ENCODE data around the gene SLC37A1. TPM values are rescaled to one million over a fixed set of nuclear protein-coding genes. Genes with fewer than 3 reads are reported as not detected.
"Not testable (repeated sequence)": the region's sequence is repeated elsewhere in the genome, so short reads cannot be mapped to it uniquely, and the experiment has no call there.

SLC37A1 gene
- total RNA-seq (2014; rRNA removed; shearing (Covaris generic); ENCODE audit: low replicate concordance) = 2.1 and 5.0 TPM in 2 replicates

DNA sequence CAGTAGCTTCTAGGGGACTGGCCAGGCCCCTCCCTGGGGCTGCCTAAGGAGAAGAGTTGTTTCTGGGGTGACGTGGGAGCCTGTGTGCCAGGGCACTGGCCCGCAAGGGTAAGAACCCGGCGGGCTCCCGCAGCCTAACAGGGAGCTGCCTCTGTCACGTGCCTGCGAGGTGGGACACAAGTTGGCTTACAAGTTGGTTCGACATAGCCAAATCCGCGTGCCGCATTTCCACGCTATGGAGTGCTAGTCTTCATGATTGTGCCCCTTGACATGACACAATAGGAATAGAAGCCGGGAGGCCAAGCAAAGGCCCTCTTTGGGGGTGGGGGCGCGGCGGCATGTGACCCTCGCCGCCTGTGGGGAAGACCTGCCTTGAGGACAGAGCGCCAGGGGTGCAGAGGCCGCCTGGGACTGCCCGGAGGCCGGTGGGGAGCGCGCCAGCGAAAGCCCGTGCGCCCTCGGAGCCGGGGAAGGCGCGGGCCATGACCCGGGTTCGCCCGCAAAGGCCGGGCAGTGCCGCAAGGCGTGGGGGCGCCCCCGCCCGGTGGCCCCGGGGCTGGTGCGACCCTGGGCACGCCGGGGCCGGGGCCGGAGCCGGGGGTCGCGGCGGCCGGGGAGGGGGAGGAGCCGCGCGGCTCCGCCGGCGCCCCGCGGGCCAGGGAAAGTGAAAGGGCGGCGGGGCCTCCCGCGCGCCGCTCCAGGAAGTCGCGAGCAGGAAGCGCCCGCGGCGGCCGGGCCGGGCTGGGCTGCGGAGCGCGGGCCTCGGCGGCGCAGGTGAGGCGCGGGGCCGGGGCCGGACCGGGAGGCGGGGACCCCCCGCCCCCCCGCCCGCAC, at the start of gene SLC37A1:
SLC37A1 (plus strand) TSS at position 702 of the 834 bp plus-strand sequence. CDS start 4,603 bp downstream, outside the sequence.
- no peaks in the 10 kb centered on the region for H3K9me3 ChIP-seq
- H3K36me3 ChIP-seq = peaks cover under 1% of the 10 kb centered on the region
- peak within 1 kb of the TSS; percentile 69 for H3K4me3 ChIP-seq
- DNase-seq = peak; percentile 39
- H3K27me3 ChIP-seq = no peaks in the 10 kb centered on the region

- Histone ChIP-seq H3K36me3 (no peaks in the 10 kb centered on the region), H3K9me3 (no peaks in the 10 kb centered on the region), H3K27me3 (no peaks in the 10 kb centered on the region; the same call in 1 of the 2 replicates), H3K4me3 (no peak overlapping the region)
- DNase-seq = peak; percentile 58
Observed at GRCh38 chr21:42463861-42464515, 49.7 kb upstream of the SLC37A1 start.

GRCh38 chr21:42465008-42465802, 48.4 kb upstream of the SLC37A1 start:
- no peak for DNase-seq
- no peaks in the 10 kb centered on the region; the same call in 1 of the 2 replicates for H3K27me3 ChIP-seq

GRCh38 chr21:42465803-42466127, 47.9 kb upstream of the SLC37A1 start:
- H3K9me3 ChIP-seq = no peaks in the 10 kb centered on the region
- DNase-seq = no peak
- H3K4me3 ChIP-seq = no peak overlapping the region
- H3K36me3 ChIP-seq = no peaks in the 10 kb centered on the region
- no peaks in the 10 kb centered on the region; the same call in 1 of the 2 replicates for H3K27me3 ChIP-seq

More at GRCh38 chr21:42465008-42465802, 48.4 kb upstream of the SLC37A1 start:
- Histone ChIP-seq H3K4me3 (no peak overlapping the region), H3K36me3 (no peaks in the 10 kb centered on the region), H3K9me3 (no peaks in the 10 kb centered on the region)

GRCh38 chr21:42466700-42467099, 47.0 kb upstream of the SLC37A1 start:
- no peaks in the 10 kb centered on the region for H3K9me3 ChIP-seq
- DNase-seq = no peak
- H3K27me3 ChIP-seq = no peaks in the 10 kb centered on the region; the same call in 1 of the 2 replicates
- H3K4me3 ChIP-seq = no peak overlapping the region
- H3K36me3 ChIP-seq = no peaks in the 10 kb centered on the region

DNA sequence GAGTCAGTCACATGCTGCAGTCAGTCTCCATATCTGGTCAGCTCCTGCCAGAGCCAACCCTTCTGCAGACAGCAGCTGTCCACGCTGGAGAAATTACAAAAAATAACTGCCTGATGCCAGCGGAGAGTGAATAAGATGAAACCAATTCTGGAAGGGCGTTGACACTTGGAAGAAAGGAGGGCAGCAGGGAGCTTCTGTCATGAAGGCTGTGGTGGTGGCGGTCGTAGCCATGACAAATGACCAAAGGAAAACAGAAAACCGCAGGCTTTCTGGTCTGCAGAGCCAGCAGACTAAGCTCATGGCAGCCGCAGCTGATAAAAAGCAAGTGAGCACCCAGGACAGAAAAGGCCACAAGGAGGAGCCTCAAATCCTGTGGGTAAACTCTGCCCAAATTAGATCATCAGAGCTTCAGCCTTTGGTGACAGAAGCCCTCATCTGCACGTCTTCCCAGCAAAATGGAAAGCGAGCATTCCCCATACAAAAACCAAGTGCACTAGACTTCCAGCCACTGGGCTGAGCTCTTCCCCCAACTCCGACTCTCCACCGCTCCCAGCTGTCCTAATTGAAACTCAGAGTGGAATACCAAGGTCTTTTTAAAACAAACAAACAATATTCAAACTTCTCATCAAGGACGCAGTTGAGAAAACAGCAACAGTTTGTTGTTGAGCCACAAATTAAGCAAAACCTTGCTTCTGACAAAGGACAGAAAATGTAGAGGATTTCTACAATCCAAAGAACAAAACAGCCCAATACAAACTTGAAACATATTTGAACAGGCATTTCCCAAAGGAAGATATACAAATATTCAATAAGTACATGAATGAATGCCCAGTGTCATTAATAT, 46.3 kb upstream of the SLC37A1 start:
- peak; percentile 26 for DNase-seq
- Histone ChIP-seq H3K9me3 (no peaks in the 10 kb centered on the region), H3K27me3 (no peaks in the 10 kb centered on the region; the same call in 1 of the 2 replicates), H3K36me3 (no peaks in the 10 kb centered on the region), H3K4me3 (no peak overlapping the region)

GRCh38 chr21:42468491-42469131, 45.0 kb upstream of the SLC37A1 start:
- no peak for DNase-seq
- Histone ChIP-seq H3K36me3 (no peaks in the 10 kb centered on the region), H3K9me3 (no peaks in the 10 kb centered on the region), H3K4me3 (no peak overlapping the region), H3K27me3 (no peaks in the 10 kb centered on the region; the same call in 1 of the 2 replicates)

DNA sequence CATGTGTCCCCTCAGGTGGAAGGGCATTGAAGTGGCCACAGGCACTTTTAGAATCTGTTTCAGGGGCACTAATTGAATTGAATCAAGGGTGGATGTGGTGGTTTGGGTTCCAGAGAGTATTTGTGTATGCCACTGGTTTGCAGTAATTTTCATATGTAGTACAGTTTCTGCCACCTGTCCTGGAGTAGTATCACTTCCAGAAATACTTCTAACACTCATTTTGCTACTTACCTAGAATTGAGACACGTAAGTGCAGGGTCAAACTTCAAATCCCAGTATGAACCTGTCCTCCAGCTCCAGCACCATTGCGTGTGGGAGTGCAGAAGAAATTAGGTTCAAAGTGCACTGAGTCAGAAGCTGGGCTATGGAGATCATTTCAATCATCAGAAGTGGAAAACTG, 44.4 kb upstream of the SLC37A1 start:
- H3K36me3 ChIP-seq = no peaks in the 10 kb centered on the region
- no peak for DNase-seq

DNA sequence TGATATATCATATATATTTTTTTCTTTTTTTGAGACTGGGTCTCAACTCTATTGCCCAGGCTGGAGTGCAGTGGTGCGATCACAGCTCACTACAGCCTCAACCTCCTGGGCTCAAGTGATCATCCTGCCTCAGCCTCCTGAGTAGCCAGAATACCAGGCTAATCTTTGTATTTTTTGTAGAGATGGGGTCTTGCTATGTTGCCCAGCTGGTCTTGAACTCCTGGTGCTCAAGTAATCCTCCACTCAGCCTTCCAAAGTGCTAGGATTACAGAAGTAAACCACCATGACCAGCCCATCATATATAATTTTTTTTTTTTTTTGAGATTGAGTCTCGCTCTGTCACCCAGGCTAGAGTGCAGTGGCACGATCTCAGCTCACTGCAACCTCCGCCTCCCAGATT, 43.9 kb upstream of the SLC37A1 start:
- not testable (repeated sequence) for DNase-seq, H3K27me3 ChIP-seq, H3K4me3 ChIP-seq, H3K9me3 ChIP-seq, H3K36me3 ChIP-seq

More for the DNA sequence above, 44.4 kb upstream of the SLC37A1 start:
- H3K27me3 ChIP-seq = no peaks in the 10 kb centered on the region; the same call in 1 of the 2 replicates
- H3K9me3 ChIP-seq = no peaks in the 10 kb centered on the region
- H3K4me3 ChIP-seq = no peak overlapping the region

GRCh38 chr21:42471206-42471605, 42.4 kb upstream of the SLC37A1 start:
- no peaks in the 10 kb centered on the region for H3K36me3 ChIP-seq

GRCh38 chr21:42471716-42472330, 41.8 kb upstream of the SLC37A1 start:
- H3K36me3 ChIP-seq = no peaks in the 10 kb centered on the region

More at GRCh38 chr21:42471206-42471605, 42.4 kb upstream of the SLC37A1 start:
- H3K27me3 ChIP-seq = no peaks in the 10 kb centered on the region; the same call in 1 of the 2 replicates
- H3K4me3 ChIP-seq = no peak overlapping the region
- DNase-seq = no peak
- H3K9me3 ChIP-seq = no peaks in the 10 kb centered on the region

DNA sequence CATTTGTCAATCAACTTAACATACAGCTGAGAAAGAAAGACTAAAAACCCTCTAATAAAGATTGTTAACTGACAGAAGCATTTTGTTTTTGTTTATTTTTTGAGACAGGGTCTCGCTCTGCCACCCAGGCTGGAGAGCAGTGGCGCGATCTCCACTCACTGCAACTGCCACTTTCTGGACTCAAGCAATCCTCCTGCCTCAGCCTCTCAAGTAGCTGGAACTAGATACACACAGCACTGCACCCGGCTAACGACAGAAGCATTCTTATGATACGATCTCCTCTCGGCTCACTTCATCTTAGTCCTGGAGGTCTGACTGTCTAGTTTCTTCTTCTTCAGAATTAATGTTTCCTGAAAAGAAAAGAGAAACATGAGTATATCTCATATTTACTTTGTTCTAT, 41.1 kb upstream of the SLC37A1 start:
- DNase-seq = no peak
- no peak overlapping the region for H3K4me3 ChIP-seq
- no peaks in the 10 kb centered on the region for H3K36me3 ChIP-seq
- no peaks in the 10 kb centered on the region; the same call in 1 of the 2 replicates for H3K27me3 ChIP-seq
- H3K9me3 ChIP-seq = no peaks in the 10 kb centered on the region

More at GRCh38 chr21:42471716-42472330, 41.8 kb upstream of the SLC37A1 start:
- H3K9me3 ChIP-seq = no peaks in the 10 kb centered on the region
- H3K4me3 ChIP-seq = no peak overlapping the region
- no peak for DNase-seq
- H3K27me3 ChIP-seq = no peaks in the 10 kb centered on the region; the same call in 1 of the 2 replicates

- no peaks in the 10 kb centered on the region for H3K36me3 ChIP-seq
- H3K4me3 ChIP-seq = no peak overlapping the region
- DNase-seq = no peak
- peaks cover under 1% of the 10 kb centered on the region; the same call in 1 of the 2 replicates for H3K27me3 ChIP-seq
- H3K9me3 ChIP-seq = no peaks in the 10 kb centered on the region
Observed at GRCh38 chr21:42473498-42474042, 40.1 kb upstream of the SLC37A1 start.

- Histone ChIP-seq H3K4me3 (no peak overlapping the region), H3K36me3 (no peaks in the 10 kb centered on the region), H3K9me3 (no peaks in the 10 kb centered on the region), H3K27me3 (0 out of 2 replicates have a peak, but pooled peaks cover 2% of the 10 kb centered on the region)
- DNase-seq = peak; percentile 65
Observed at GRCh38 chr21:42474043-42474831, 39.4 kb upstream of the SLC37A1 start.
